ENCODE results near the gene FHIT. TPM values are rescaled to one million over a fixed set of nuclear protein-coding genes. Genes with fewer than 3 reads are reported as not detected.
"Not testable (repeated sequence)": the region's sequence is repeated elsewhere in the genome, so short reads cannot be mapped to it uniquely, and the experiment has no call there.

FHIT gene
- total RNA-seq, 1 donor from 2014 or later, result 5.5 TPM

GRCh38 chr3:61057464-61057863, 193.8 kb downstream of the FHIT start:
- peak; percentile 65 for DNase-seq (ENCODE audit: low read depth)

- DNase-seq (ENCODE audit: low read depth), result no peak
Measured at GRCh38 chr3:61055447-61055846, 195.8 kb downstream of the FHIT start.

GRCh38 chr3:61053781-61054496, 197.3 kb downstream of the FHIT start:
- DNase-seq (ENCODE audit: low read depth), result peak; percentile 14

- DNase-seq (ENCODE audit: low read depth), result no peak
Measured at GRCh38 chr3:61052851-61053250, 198.4 kb downstream of the FHIT start.

- DNase-seq (ENCODE audit: low read depth), result no peak
Measured at GRCh38 chr3:61051666-61052065, 199.6 kb downstream of the FHIT start.

GRCh38 chr3:61045169-61045568, 206.1 kb downstream of the FHIT start:
- DNase-seq (ENCODE audit: low read depth), result not testable (repeated sequence)

- no peak for DNase-seq (ENCODE audit: low read depth)
Measured at GRCh38 chr3:61043156-61043555, 208.1 kb downstream of the FHIT start.

- no peak for DNase-seq (ENCODE audit: low read depth)
Measured at GRCh38 chr3:61040618-61041017, 210.6 kb downstream of the FHIT start.

GRCh38 chr3:61035573-61035972, 215.7 kb downstream of the FHIT start:
- no peak for DNase-seq (ENCODE audit: low read depth)

GRCh38 chr3:61032991-61033390, 218.3 kb downstream of the FHIT start:
- DNase-seq (ENCODE audit: low read depth), result no peak

GRCh38 chr3:61031503-61031902, 219.7 kb downstream of the FHIT start:
- DNase-seq (ENCODE audit: low read depth), result no peak

GRCh38 chr3:61030469-61031035, 220.7 kb downstream of the FHIT start:
- peak; percentile 56 for DNase-seq (ENCODE audit: low read depth)

- DNase-seq (ENCODE audit: low read depth), result no peak
Measured at GRCh38 chr3:61029194-61029593, 222.1 kb downstream of the FHIT start.

- no peak for DNase-seq (ENCODE audit: low read depth)
Measured at GRCh38 chr3:61018807-61019206, 232.4 kb downstream of the FHIT start.

- not testable (repeated sequence) for DNase-seq (ENCODE audit: low read depth)
Measured at GRCh38 chr3:61017028-61017427, 234.2 kb downstream of the FHIT start.

GRCh38 chr3:61015859-61016258, 235.4 kb downstream of the FHIT start:
- no peak for DNase-seq (ENCODE audit: low read depth)

- peak; percentile 44 for DNase-seq (ENCODE audit: low read depth)
Measured at GRCh38 chr3:61015408-61015807, 235.8 kb downstream of the FHIT start.

- no peak for DNase-seq (ENCODE audit: low read depth)
Measured at GRCh38 chr3:61008998-61009380, 242.3 kb downstream of the FHIT start.

- DNase-seq (ENCODE audit: low read depth), result no peak
Measured at GRCh38 chr3:61008153-61008997, 242.9 kb downstream of the FHIT start.

GRCh38 chr3:61005591-61005990, 245.7 kb downstream of the FHIT start:
- peak; percentile 16 for DNase-seq (ENCODE audit: low read depth)

GRCh38 chr3:60998858-60999257, 252.4 kb downstream of the FHIT start:
- no peak for DNase-seq (ENCODE audit: low read depth)

- DNase-seq (ENCODE audit: low read depth), result no peak
Measured at GRCh38 chr3:60992395-60992794, 258.9 kb downstream of the FHIT start.

GRCh38 chr3:60990442-60990730, 260.9 kb downstream of the FHIT start:
- no peak for DNase-seq (ENCODE audit: low read depth)

Data from renal cortical epithelial cell (primary cell).